GM23338 (cell line): ENCODE results near the gene PCBP3.

Experiments used
- EZH2phosphoT487 ChIP-seq: fragments of 200-600 bp; sonication (generic); IDR thresholded peaks from one replicate; pipeline ENCODE4 v1.8.1; 2018; ENCODE audit warnings: antibody characterized with exemption; ENCODE audit not compliant: unreplicated experiment
- TF ChIP-seq, protein P1 (sequence below), 2 experiments: fragments of 200-600 bp in 1 of 2; sonication (generic) in 1 of 2; conservative IDR thresholded peaks; 2 replicates each; pipeline versions ENCODE4 v1.5.1 to v1.6.1; 2016 to 2017; ENCODE audit warnings: antibody characterized with exemption in 2 of 2, low read depth in 2 of 2, mild to moderate bottlenecking in 2 of 2, moderate library complexity in 1 of 2
- TF ChIP-seq, protein P2 (sequence below): IDR thresholded peaks from 2 replicates; pipeline ENCODE4 v1.6.1; 2016; ENCODE audit warnings: antibody characterized with exemption

DNA sequence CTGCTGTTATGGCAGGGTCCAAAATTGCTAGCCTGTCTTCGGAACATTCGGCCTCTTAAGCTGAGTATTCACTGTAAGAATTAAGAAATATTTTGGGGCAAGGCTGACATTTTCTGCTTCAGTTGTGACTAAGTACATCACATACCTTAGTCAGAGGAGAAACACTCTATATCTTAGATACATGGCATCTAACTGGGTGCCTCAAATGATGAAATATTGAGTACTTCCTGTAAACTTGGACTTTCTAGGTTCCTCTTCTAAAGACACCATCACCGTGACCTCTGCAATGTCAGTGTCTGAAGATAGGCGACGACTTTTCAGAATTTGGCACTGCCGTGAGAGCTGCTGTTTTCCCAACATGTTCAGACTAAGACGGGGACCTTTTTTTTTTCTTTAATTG lies 65.6 kb downstream of the PCBP3 start:
- TF ChIP-seq, protein P1, sequence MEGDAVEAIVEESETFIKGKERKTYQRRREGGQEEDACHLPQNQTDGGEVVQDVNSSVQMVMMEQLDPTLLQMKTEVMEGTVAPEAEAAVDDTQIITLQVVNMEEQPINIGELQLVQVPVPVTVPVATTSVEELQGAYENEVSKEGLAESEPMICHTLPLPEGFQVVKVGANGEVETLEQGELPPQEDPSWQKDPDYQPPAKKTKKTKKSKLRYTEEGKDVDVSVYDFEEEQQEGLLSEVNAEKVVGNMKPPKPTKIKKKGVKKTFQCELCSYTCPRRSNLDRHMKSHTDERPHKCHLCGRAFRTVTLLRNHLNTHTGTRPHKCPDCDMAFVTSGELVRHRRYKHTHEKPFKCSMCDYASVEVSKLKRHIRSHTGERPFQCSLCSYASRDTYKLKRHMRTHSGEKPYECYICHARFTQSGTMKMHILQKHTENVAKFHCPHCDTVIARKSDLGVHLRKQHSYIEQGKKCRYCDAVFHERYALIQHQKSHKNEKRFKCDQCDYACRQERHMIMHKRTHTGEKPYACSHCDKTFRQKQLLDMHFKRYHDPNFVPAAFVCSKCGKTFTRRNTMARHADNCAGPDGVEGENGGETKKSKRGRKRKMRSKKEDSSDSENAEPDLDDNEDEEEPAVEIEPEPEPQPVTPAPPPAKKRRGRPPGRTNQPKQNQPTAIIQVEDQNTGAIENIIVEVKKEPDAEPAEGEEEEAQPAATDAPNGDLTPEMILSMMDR (conservative IDR thresholded peaks at IDR 0.05; ENCODE audit: low read depth in 2 of 2) = no peak
- TF ChIP-seq EZH2phosphoT487 = no peak
- TF ChIP-seq, protein P2, sequence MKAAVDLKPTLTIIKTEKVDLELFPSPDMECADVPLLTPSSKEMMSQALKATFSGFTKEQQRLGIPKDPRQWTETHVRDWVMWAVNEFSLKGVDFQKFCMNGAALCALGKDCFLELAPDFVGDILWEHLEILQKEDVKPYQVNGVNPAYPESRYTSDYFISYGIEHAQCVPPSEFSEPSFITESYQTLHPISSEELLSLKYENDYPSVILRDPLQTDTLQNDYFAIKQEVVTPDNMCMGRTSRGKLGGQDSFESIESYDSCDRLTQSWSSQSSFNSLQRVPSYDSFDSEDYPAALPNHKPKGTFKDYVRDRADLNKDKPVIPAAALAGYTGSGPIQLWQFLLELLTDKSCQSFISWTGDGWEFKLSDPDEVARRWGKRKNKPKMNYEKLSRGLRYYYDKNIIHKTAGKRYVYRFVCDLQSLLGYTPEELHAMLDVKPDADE = no peak
